Heart left ventricle (tissue), 16 donors: ENCODE measurements around the gene ZSCAN25. TPM values are rescaled to one million over a fixed set of nuclear protein-coding genes. Genes with fewer than 3 reads are reported as not detected.

Source experiments
- ATAC-seq, 4 donors: fragments of 200-7000 bp; cut with Tn5 transposase; one replicate each; pipeline ENCODE4 v1.9.1; 2020 to 2022; ENCODE audit warnings: moderate library complexity in 4 of 4, mild to moderate bottlenecking in 3 of 4, moderate number of reproducible peaks in 1 of 4
- DNase-seq, 5 donors: peaks; one replicate each; pipeline ENCODE4 v3.0.0-alpha.2; 2020
- H3K27ac ChIP-seq, 12 donors: fragments of 200-600 bp; sonication (generic) in 4 of 12; one replicate each; pipeline versions ENCODE4 v1.5.0 to v1.8.0; 2016 to 2022; ENCODE audit warnings: mild to moderate bottlenecking in 2 of 12
- H3K27me3 ChIP-seq, 9 donors: fragments of 200-600 bp; sonication (generic) in 2 of 9; one replicate each; pipeline versions ENCODE4 v1.5.1 to v1.8.0; 2016 to 2022; ENCODE audit warnings: mild to moderate bottlenecking in 3 of 9
- H3K36me3 ChIP-seq, 9 donors: fragments of 200-600 bp; sonication (generic) in 2 of 9; one replicate each; pipeline versions ENCODE4 v1.5.0 to v1.8.0; 2018 to 2022; ENCODE audit warnings: mild to moderate bottlenecking in 2 of 9
- H3K4me1 ChIP-seq, 12 donors: fragments of 200-600 bp; sonication (generic) in 4 of 12; one replicate each; pipeline versions ENCODE4 v1.5.0 to v1.8.0; 2016 to 2022; ENCODE audit warnings: mild to moderate bottlenecking in 3 of 12
- H3K4me3 ChIP-seq, 12 donors: fragments of 200-600 bp; sonication (generic) in 4 of 12; one replicate each; pipeline versions ENCODE4 v1.5.0 to v1.8.0; 2017 to 2022; ENCODE audit warnings: mild to moderate bottlenecking in 9 of 12, moderate library complexity in 4 of 12
- H3K9me3 ChIP-seq, 12 donors: fragments of 200-600 bp; sonication (generic) in 4 of 12; one replicate each; pipeline versions ENCODE4 v1.5.0 to v1.8.0; 2016 to 2022; ENCODE audit warnings: mild to moderate bottlenecking in 1 of 12
- POLR2A ChIP-seq, 2 donors: fragments of 450-650 bp; IDR thresholded peaks; one replicate each; pipeline ENCODE4 v1.6.1; 2017; ENCODE audit warnings: antibody characterized with exemption in 2 of 2, mild to moderate bottlenecking in 2 of 2, moderate library complexity in 2 of 2
- WGBS, 4 donors: extraction: QIAGEN DNeasy Blood & Tissue Kit in 2 of 4; methylation state at CpG; one replicate each; pipeline versions ENCODE4 v1.1.5 to v1.1.7; 2013 to 2018; 5-methylcytosine and 5-hydroxymethylcytosine counted together
- intact Hi-C, 10 donors: fragments of 100-400 bp; cut with DNase I; formaldehyde crosslinking; loops; one replicate each; pipeline versions ENCODE4 v1.11.1 to v1.14.2; 2022
- polyA plus RNA-seq, 2 donors: library from polyadenylated mRNA; stranded (reverse); fragments of 200-250 nt; gene quantifications; one replicate each; pipeline ENCODE4 v1.2.3, GENCODE V29; 2013
- total RNA-seq, 9 donors: library from RNA; depleted of rRNA in 2 of 9; stranded (reverse); fragments of >200 nt in 2 of 9; fragmentation: NEBNext Ultra II Directional in 3 of 9; extraction: Animal tissue kit (Norgen Biotek cat#: 25700) in 3 of 9; gene quantifications; one replicate each; pipeline versions ENCODE4 v1.1.0 to v1.2.4, GENCODE V29; 2016 to 2023
- TF ChIP-seq, protein P1 (sequence below), 12 donors: fragments of 200-600 bp; sonication (generic) in 4 of 12; IDR thresholded peaks; one replicate each; pipeline versions ENCODE4 v1.5.0 to v1.8.0; 2018 to 2022; ENCODE audit warnings: antibody characterized with exemption in 12 of 12, mild to moderate bottlenecking in 5 of 12
- donor health status: ischemic (EF 13 %, LVEDD 7.1; RV severe dilation, severe dysfunction).
- donor health status: healthy with polysubstance abuse.
- donor health status: DM: no; HTN: yes; CAD: no.
- donor health status: DM: no; HTN: no; CAD: no.
- donor health status: ischemic (EF 25% LVEDD 6.9; RV normal size, moderate dysfunction).
- donor health status: ischemic (EF 25% LVEDD 5.7; RV mildly dilated, moderate dysfunction).
- donor health status: healthy.
- donor health status: DM: yes; HTN: yes; CAD: no.
- donor health status: ischemic (EF 35%, LVEDD 5.7; RV mildly dilated, moderate dysfunction).
- donor health status: nonischemic (EF 11% LVEDD 7.7; RV severe dilation, severe dysfunction).
- donor health status: DM: yes; HTN: yes; CAD: no.
- donor health status: PGD.
- donor health status: ischemic (EF 29% LVEDD 5.4; RV normal size, mild dysfunction).
- donor health status: nonischemic (EF 23%, LVEDD 6.1; RV moderate dilation, normal function).

ZSCAN25 gene
- total and polyA plus RNA-seq, 11 donors: 3.4 to 12.0 (median 8.2) TPM

DNA sequence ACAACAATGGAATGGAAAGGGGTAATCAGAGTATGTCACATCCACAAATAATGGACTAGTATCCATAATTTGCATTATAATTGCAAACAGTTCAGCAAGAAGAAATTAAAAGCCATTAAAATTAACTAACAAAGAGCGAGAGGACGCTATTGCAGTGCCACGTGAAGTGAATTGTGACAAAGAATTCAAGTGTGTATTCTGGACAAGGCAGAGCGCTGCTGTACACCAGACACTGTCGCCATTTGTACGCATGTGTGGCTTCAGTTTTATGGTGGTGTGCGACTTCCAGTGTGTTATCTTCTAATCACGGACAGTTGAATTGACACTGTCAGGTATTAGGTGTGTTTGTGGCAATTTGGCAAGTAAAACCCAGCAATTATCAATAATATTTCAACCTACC lies 51.8 kb downstream of the ZSCAN25 start:
- H3K27ac ChIP-seq: no peak overlapping the region
- no peak for ATAC-seq
- H3K4me1 ChIP-seq: peaks cover 0 to 5% (median 0%) of the 10 kb centered on the region in 12 donors
- no peak overlapping the region for H3K4me3 ChIP-seq
- DNase-seq: no peak
- 87 to 97% (median 94%) methylated on average over 8 of the region's 8 CpGs for WGBS, 4 donors
- intact Hi-C loops: no loop called here
- TF ChIP-seq, protein P1, sequence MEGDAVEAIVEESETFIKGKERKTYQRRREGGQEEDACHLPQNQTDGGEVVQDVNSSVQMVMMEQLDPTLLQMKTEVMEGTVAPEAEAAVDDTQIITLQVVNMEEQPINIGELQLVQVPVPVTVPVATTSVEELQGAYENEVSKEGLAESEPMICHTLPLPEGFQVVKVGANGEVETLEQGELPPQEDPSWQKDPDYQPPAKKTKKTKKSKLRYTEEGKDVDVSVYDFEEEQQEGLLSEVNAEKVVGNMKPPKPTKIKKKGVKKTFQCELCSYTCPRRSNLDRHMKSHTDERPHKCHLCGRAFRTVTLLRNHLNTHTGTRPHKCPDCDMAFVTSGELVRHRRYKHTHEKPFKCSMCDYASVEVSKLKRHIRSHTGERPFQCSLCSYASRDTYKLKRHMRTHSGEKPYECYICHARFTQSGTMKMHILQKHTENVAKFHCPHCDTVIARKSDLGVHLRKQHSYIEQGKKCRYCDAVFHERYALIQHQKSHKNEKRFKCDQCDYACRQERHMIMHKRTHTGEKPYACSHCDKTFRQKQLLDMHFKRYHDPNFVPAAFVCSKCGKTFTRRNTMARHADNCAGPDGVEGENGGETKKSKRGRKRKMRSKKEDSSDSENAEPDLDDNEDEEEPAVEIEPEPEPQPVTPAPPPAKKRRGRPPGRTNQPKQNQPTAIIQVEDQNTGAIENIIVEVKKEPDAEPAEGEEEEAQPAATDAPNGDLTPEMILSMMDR (IDR thresholded peaks at IDR 0.05): no peak
- no peak for TF ChIP-seq POLR2A (IDR thresholded peaks at IDR 0.05)
- H3K9me3 ChIP-seq: no peaks in the 10 kb centered on the region
- H3K27me3 ChIP-seq: no peaks in the 10 kb centered on the region
- H3K36me3 ChIP-seq: peaks cover 0 to 6% (median 2%) of the 10 kb centered on the region in 9 donors

DNA sequence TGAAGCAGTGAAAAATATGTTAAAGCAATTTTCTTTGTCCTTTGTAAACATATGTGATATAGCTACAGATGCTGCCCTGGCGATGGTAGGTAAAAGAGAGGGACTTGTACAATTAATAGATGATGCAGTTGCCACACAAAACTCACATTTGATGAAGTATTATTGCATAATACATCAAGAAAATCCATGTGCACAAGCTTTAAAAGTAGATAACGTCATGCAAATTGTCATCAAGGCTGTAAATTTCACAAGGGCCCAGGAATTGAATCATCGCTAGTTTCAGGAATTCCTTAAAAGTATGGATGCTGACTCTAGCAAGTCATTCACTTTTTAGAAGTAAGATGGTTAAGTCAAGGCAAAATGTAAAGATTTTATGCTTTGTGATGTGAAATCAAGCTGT lies 53.0 kb downstream of the ZSCAN25 start:
- ATAC-seq (no peak), DNase-seq (no peak)
- H3K27ac ChIP-seq: no peak overlapping the region
- TF ChIP-seq, protein P1 (IDR thresholded peaks at IDR 0.05): no peak
- no peak for TF ChIP-seq POLR2A (IDR thresholded peaks at IDR 0.05)
- no peaks in the 10 kb centered on the region for H3K27me3 ChIP-seq
- H3K9me3 ChIP-seq: no peaks in the 10 kb centered on the region
- H3K4me1 ChIP-seq: peaks cover 0 to 5% (median 0%) of the 10 kb centered on the region in 12 donors
- H3K36me3 ChIP-seq: peaks cover 0 to 5% (median 1%) of the 10 kb centered on the region in 9 donors
- intact Hi-C loops: no loop called here
- no peak overlapping the region for H3K4me3 ChIP-seq
- WGBS, 4 donors: 93 to 95% (median 94%) methylated on average over 3 of the region's 3 CpGs

DNA sequence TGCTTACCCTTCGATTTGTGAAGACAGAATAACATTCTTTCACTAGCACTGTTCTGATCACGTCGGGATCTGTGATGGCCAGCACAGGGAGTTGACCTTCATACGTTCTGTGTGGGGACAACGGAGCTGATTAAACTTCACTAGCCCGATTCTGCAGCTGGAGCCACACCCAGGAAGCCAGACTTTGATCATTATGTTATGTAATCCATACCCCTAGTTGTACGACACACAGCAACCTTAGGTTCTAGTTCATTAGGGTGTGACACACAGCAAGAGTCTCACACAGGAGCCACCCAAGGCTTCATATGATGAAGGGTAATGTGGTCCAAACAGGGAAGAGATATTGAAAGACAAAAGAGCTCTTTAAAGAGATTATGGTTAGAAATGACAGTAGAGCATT lies 55.8 kb downstream of the ZSCAN25 start:
- Histone ChIP-seq H3K9me3 (no peaks in the 10 kb centered on the region), H3K27ac (no peak overlapping the region), H3K36me3 (peaks cover 0 to 5% (median 0%) of the 10 kb centered on the region in 9 donors), H3K4me1 (no peaks in the 10 kb centered on the region), H3K4me3 (no peak overlapping the region), H3K27me3 (no peaks in the 10 kb centered on the region)
- no peak for ATAC-seq
- TF ChIP-seq, protein P1 (IDR thresholded peaks at IDR 0.05): no peak
- TF ChIP-seq POLR2A (IDR thresholded peaks at IDR 0.05): no peak
- DNase-seq: no peak
- WGBS, 4 donors: 89 to 93% (median 92%) methylated on average over 7 of the region's 7 CpGs
- intact Hi-C loops: no loop called here

DNA sequence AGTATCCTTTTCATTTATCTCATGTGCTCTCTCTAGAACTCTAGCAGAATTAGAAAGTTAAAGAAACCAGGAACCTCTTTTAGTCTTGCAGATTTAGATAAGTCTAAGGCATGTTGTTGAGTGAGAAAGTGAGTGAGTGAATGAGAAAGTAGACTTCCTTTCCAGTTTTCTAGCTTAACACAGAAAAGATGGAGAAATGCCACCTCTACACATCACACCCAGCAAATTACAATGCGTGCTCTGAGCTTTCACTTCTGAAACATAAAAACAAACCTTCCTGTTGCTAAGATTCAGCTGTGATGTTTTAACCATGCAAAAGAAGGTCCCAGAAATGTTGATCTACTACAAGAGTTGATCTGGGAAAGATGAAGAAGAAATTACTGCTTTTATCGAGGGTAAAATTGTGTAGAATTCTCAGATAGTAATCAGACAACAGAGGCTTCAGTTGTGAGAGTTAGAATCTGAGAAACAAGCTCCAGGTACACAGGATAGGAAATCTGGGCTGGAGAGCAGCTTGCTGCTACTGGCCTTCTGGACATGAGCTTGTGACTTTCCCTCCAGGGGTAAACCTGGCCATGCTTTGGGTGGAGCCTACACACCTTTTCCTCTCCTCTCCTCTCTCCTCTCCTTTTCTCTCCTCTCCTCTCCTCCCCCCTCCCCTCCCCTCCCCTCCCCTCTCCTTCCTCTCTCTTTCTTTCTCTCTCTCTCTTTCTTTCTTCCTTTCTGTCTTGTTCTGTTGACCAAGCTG lies 58.4 kb downstream of the ZSCAN25 start:
- ATAC-seq (no peak), DNase-seq (no peak)
- no peaks in the 10 kb centered on the region for H3K4me1 ChIP-seq
- no peak overlapping the region for H3K27ac ChIP-seq
- no peaks in the 10 kb centered on the region for H3K9me3 ChIP-seq
- H3K4me3 ChIP-seq: no peak overlapping the region
- intact Hi-C loops: no loop called here
- no peaks in the 10 kb centered on the region for H3K27me3 ChIP-seq
- no peak for TF ChIP-seq POLR2A (IDR thresholded peaks at IDR 0.05)
- TF ChIP-seq, protein P1 (IDR thresholded peaks at IDR 0.05): no peak
- 74 to 86% (median 80%) methylated on average over 2 of the region's 2 CpGs for WGBS, 4 donors
- no peaks in the 10 kb centered on the region for H3K36me3 ChIP-seq
